GM12891 (cell line): ENCODE results near the gene ABCC10.
A peak's percentile ranks its signal among the peaks of the same experiment; 100 is the strongest.
"Not testable (repeated sequence)": the region's sequence is repeated elsewhere in the genome, so short reads cannot be mapped to it uniquely, and the experiment has no call there.

Experiments
- DNase-seq: peaks from one replicate; pipeline ENCODE4 v3.0.0; 2011; ENCODE audit warnings: low spot score; ENCODE audit not compliant: insufficient read length
- FAIRE-seq: peaks from 2 replicates; lab custom pipeline; 2011; peaks lifted over from hg19 to GRCh38; lab: Jason Lieb, UNC
- PAX5 ChIP-seq: IDR thresholded peaks from 2 replicates; pipeline ENCODE4 v1.6.1; 2011; ENCODE audit warnings: low read length, moderate library complexity, mild to moderate bottlenecking; ENCODE audit not compliant: insufficient read depth, severe bottlenecking
- POLR2A ChIP-seq: IDR thresholded peaks from 2 replicates; pipeline ENCODE4 v1.6.1; 2011; ENCODE audit warnings: low read depth, low read length, control low read depth
- POLR2AphosphoS5 ChIP-seq: IDR thresholded peaks from 2 replicates; pipeline ENCODE4 v1.6.1; 2011; ENCODE audit warnings: low read depth, low read length, control low read depth
- POU2F2 ChIP-seq: IDR thresholded peaks from 2 replicates; pipeline ENCODE4 v1.6.1; 2011; ENCODE audit warnings: low read depth, mild to moderate bottlenecking, control low read depth, low read length, moderate library complexity
- SPI1 ChIP-seq: IDR thresholded peaks from 2 replicates; pipeline ENCODE4 v1.6.1; 2011; ENCODE audit warnings: low read depth, low read length, control low read depth
- TAF1 ChIP-seq: IDR thresholded peaks from 2 replicates; pipeline ENCODE4 v1.6.1; 2011; ENCODE audit warnings: low read depth, low read length, control low read depth

ABCC10 gene

DNA sequence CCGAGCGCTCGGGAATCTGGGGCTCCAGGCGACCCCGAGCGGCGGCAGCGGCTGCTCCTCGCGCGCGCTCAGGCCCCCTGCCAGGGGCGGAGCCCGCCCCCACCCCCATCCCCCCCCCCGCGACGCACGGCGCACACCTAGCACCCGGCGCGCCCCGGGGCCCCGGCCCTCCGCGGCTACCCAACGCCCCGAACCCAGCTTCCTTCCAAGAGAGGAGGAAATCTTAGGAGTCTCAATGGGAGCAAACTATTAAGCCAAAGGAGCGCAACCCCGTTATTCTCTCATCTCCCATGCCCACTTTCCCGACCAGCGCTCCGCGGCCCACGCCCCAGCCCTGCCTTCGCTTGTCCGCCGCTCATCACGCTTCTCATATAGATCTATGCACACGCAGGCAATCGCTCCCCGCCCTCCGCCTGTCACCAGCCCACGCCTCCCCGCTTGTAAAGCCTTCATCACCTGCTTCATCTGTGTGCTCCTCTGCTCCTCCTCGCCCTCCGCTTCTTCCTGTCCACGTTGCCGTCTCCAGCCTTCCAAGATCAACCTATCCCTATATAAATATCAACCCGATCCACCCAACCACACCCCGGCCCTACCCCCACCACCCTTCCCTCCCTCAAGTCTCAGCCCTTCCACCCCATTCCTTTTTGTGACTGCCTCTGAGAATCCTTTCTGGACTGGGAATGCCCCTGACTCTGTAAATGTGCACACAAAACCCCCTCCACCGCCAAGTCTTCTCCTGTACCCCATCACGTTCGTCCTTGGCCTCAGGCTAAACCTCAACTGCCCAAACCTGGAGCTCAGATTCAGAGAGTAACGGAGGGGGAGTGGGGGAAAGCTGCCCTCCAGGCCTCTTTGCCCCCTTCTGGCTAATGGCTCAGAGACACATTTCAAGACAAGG lies 28.4 kb downstream of the ABCC10 start, which contains the start of gene DLK2:
DLK2 (minus strand) TSS at position 18 of the 898 bp plus-strand sequence. CDS start 723 bp downstream, outside the sequence.
- DNase-seq: peak; percentile 56
- peak; percentile 78 for FAIRE-seq

DNA sequence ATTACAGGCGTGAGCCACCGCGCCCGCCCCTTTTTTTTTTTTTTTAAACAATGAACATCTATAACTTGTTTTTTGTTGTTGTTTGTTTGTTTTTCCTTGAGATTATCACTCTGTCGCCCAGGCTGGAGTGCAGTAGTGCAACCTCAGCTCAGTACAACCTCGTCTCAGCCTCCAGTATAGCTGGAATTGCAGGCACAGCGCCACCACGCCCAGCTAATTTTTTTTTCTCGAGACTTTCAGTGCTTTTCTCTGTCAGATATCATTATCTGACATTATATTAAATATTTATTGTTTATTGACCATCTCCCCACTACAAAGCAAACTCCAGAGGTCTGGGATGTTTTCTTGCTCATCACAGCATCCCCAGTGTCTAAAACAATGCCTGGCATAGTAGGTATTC lies 30.3 kb downstream of the ABCC10 start:
- DNase-seq (no peak), FAIRE-seq (no peak)
- TF ChIP-seq POLR2A: no peak
- TF ChIP-seq PAX5: no peak
- no peak for TF ChIP-seq POU2F2
- TF ChIP-seq SPI1: no peak
- no peak for TF ChIP-seq TAF1
- TF ChIP-seq POLR2AphosphoS5: no peak

More for the DNA sequence above, 28.4 kb downstream of the ABCC10 start, which contains the start of gene DLK2:
- TF ChIP-seq POLR2A: no peak
- TF ChIP-seq SPI1: no peak

DNA sequence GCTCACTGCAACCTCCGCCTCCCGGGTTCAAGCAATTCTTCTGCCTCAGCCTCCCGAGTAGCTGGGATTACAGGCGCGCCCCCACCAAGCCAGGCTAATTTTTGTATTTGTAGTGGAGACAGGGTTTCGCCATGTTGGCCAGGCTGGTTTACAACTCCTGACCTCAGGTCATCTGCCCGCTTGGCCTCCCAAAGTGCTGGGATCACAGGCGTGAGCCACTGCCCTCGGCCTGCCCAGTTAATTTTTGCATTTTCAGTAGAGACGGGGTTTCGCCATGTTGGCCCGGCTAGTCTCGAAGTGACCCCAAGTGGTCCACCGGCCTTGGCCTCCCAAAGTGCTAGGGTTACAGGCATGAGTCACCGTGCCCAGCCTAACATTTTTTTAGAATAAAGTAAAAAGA lies 30.8 kb downstream of the ABCC10 start:
- FAIRE-seq, DNase-seq: not testable (repeated sequence)

DNA sequence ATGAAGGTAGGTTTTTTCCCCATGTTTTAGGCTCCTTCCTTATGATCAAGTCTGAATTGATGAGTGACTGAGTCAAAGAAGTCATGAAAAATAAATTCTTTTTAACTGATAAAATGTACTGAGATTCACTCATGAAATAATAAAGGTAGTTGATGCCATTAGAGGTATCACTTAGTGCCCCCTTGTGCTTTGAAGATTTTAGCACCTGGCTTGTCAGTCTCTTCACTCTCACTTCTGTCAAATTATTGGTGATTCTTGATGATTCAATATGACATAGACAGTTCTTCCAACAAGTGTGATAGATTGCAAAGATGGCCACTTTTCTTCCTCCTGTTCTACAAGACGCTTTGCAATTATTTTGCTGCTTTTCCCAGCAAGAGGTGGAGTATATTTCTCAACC lies 32.2 kb downstream of the ABCC10 start:
- FAIRE-seq (no peak), DNase-seq (no peak)
- TF ChIP-seq TAF1 (no peak), SPI1 (no peak), POU2F2 (no peak), PAX5 (no peak), POLR2A (no peak), POLR2AphosphoS5 (no peak)

DNA sequence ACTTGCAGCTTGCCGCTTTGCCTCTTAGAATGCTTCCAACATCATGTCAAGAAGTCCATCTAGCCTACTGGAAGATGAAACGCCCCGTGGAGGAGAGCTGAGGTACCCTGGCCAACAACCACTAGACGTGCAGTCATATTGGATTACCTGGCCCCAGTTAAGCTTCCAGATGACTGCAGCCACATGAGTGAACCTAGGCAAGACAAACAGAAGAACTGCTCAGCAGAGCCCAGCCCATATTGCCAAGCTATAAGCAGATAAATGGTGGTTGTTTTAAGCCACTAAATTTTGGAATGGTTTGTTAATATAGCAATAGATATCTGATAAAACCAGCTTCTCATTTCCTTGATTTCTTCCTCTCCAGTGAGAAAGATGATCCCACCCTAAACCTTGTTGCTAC lies 32.7 kb downstream of the ABCC10 start:
- DNase-seq (no peak), FAIRE-seq (no peak)
- TF ChIP-seq POLR2AphosphoS5 (no peak), TAF1 (no peak), POLR2A (no peak), PAX5 (no peak), POU2F2 (no peak), SPI1 (no peak)

DNA sequence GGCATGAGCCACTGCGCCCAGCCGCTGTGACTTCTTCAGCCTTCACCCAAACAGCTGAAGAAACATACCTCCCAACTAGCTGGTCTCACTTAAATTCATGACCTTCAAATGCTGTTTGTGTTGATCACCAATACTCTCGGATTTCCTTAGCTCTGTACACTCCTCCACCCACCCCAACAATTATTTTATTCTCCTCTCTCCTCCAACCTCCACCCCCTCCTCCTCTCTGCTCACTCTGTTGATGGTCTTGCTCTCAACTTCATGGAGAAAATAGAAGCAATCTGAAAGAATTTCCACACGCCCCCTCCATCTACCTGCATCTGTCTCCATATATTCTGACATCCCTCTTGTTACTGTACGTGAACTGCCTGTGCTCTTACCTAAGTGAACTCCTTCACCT lies 34.6 kb downstream of the ABCC10 start:
- no peak for DNase-seq
- no peak for TF ChIP-seq POLR2AphosphoS5
- no peak for TF ChIP-seq POLR2A
- no peak for TF ChIP-seq SPI1
- no peak for TF ChIP-seq TAF1
- TF ChIP-seq POU2F2: no peak
- no peak for TF ChIP-seq PAX5
- FAIRE-seq: no peak

DNA sequence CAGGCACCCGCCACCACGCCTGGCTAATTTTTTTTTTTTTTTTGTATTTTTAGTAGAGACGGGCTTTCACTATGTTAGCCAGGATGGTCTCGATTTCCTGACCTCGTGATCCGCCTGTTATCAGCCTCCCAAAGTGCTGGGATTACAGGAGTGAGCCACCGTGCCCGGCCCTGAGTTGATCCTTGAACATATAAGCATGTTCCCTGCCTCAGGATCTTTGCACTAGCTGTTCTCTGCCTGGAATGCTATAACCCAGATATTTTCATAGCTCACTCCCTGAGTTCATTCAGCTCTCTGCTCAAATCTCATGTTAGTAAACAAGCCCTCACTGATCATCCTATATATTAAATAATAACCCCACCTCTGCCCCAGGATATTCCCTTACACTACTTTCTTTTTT lies 37.0 kb downstream of the ABCC10 start:
- FAIRE-seq: no peak
- TF ChIP-seq TAF1: no peak
- no peak for TF ChIP-seq POLR2A
- no peak for DNase-seq

DNA sequence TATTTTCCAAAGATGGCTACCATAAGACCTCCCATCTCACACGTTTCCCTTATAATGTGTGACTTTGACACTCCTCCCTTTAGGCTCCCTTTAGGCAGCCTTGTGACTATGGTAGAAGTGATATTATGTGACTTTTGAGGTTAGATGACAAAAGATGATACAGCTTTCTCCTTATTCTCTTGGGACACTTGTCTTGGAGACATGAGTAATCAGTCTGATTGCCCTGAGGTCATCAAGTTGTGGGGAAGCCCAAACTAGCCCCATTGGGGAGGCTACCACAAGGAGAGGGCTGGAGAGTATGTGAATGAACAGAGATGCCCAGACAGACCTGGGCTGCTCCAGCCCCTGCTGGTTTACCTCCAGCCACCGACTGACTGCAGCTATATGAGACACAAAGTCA lies 38.6 kb downstream of the ABCC10 start:
- DNase-seq (no peak), FAIRE-seq (no peak)
- TF ChIP-seq SPI1 (no peak), PAX5 (no peak), POLR2AphosphoS5 (no peak), POU2F2 (no peak), POLR2A (no peak), TAF1 (no peak)

DNA sequence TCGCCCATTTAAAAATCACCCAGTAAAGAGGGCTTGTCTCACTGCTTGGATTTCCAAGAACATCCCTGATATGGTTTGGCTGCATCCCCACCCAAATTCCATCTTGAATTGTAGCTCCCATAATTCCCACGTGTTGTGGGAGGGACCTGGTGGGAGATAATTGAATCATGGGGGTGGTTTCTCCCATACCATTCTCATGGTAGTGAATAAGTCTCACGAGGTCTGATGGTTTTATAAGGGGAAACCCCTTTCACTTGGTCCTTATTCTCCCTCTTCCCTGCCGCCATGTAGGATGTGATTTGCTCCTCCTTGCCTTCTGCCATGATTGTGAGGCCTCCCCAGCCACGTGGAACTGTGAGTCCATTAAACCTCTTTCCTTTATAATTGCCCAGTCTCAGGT lies 39.9 kb downstream of the ABCC10 start:
- not testable (repeated sequence) for FAIRE-seq, DNase-seq

DNA sequence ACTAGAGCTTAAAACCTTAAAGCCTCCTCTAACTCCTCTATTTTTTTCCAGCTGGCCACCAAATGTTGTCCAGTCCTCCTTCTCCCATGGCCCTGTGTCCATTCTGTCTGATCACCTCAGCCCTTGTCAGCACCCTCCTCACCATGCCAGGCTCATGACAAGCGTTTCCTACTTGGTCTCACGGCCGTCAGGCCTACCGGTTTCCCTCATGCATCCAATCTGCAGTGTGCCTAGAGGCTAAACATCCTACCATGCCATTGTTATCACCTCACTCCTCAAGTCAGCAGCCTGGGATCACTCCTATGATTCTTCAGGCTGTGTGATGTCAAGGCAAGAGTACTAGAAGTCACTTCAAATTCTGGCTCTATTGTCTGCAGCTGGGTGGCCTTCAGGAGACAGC lies 40.4 kb downstream of the ABCC10 start:
- DNase-seq: no peak
- TF ChIP-seq POLR2AphosphoS5: no peak
- no peak for TF ChIP-seq SPI1
- no peak for TF ChIP-seq PAX5
- no peak for TF ChIP-seq TAF1
- TF ChIP-seq POLR2A: no peak
- no peak for TF ChIP-seq POU2F2
- no peak for FAIRE-seq
